Breast epithelium (tissue), 3 donors: Measurements from ENCODE around the gene IGSF22.

Experiments used
- CTCF ChIP-seq, 3 donors: fragments of 450-650 bp; IDR thresholded peaks; one replicate each; pipeline ENCODE4 v1.5.1; 2016 to 2017; ENCODE audit warnings: antibody characterized with exemption in 3 of 3, mild to moderate bottlenecking in 3 of 3, moderate library complexity in 3 of 3
- POLR2AphosphoS5 ChIP-seq, 3 donors: sonication (generic); formaldehyde crosslinking; IDR thresholded peaks; one replicate each; pipeline ENCODE4 v1.6.1; 2017; ENCODE audit warnings: antibody characterized with exemption in 3 of 3

GRCh38 chr11:18669219-18669596 is 56.8 kb downstream of the IGSF22 start:
- TF ChIP-seq CTCF (IDR thresholded peaks at IDR 0.05) (no peak), POLR2AphosphoS5 (IDR thresholded peaks at IDR 0.05) (no peak)
